Neutrophil (primary cell): ENCODE data around the gene PLEKHM2.

ENCODE experiments used
- H3K27ac ChIP-seq: fragments of 200-600 bp; sonication (generic); 2 replicates; pipeline ENCODE4 v1.5.1; 2016; ENCODE audit warnings: mild to moderate bottlenecking, moderate library complexity
- H3K27me3 ChIP-seq: fragments of 200-600 bp; sonication (generic); 2 replicates; pipeline ENCODE4 v1.6.0; 2016; ENCODE audit warnings: mild to moderate bottlenecking
- H3K36me3 ChIP-seq: fragments of 200-600 bp; sonication (generic); 2 replicates; pipeline ENCODE4 v1.5.1; 2017
- H3K4me1 ChIP-seq, 2 experiments: fragments of 200-600 bp in 1 of 2; sonication (generic) in 1 of 2; 1 replicate in 1 of 2; 2 replicates in 1 of 2; pipeline versions ENCODE4 v1.5.1 to v1.6.1; 2013 to 2016; ENCODE audit warnings: low read depth in 1 of 2, low read length in 1 of 2, mild to moderate bottlenecking in 1 of 2, moderate library complexity in 1 of 2; ENCODE audit not compliant: control insufficient read depth in 1 of 2, insufficient read depth in 1 of 2
- H3K4me3 ChIP-seq, 2 experiments: fragments of 200-600 bp in 1 of 2; sonication (generic) in 1 of 2; 1 replicate in 1 of 2; 2 replicates in 1 of 2; pipeline ENCODE4 v1.5.1; 2013 to 2016; ENCODE audit warnings: low read depth in 1 of 2, low read length in 1 of 2, mild to moderate bottlenecking in 1 of 2, moderate library complexity in 1 of 2
- H3K9me3 ChIP-seq: fragments of 200-600 bp; sonication (generic); 2 replicates; pipeline ENCODE4 v1.5.1; 2016
- CTCF ChIP-seq: fragments of 200-600 bp; sonication (generic); IDR thresholded peaks from 2 replicates; pipeline ENCODE4 v1.5.1; 2016; ENCODE audit warnings: antibody characterized with exemption

The PLEKHM2 gene

GRCh38 chr1:15744122-15744679, 60.1 kb downstream of the PLEKHM2 start:
- Histone ChIP-seq H3K4me1 (no peaks in the 10 kb centered on the region), H3K4me3 (no peak overlapping the region), H3K36me3 (no peaks in the 10 kb centered on the region), H3K9me3 (no peaks in the 10 kb centered on the region), H3K27me3 (no peaks in the 10 kb centered on the region), H3K27ac (no peak overlapping the region)
- TF ChIP-seq CTCF: no peak

GRCh38 chr1:15747378-15747777, 63.3 kb downstream of the PLEKHM2 start:
- Histone ChIP-seq H3K4me1 (no peaks in the 10 kb centered on the region), H3K9me3 (no peaks in the 10 kb centered on the region), H3K36me3 (no peaks in the 10 kb centered on the region), H3K27me3 (no peaks in the 10 kb centered on the region), H3K4me3 (no peak overlapping the region), H3K27ac (no peak overlapping the region)
- no peak for TF ChIP-seq CTCF

GRCh38 chr1:15748264-15748663, 64.1 kb downstream of the PLEKHM2 start:
- H3K4me1 ChIP-seq: no peaks in the 10 kb centered on the region
- no peaks in the 10 kb centered on the region for H3K27me3 ChIP-seq
- H3K4me3 ChIP-seq: no peak overlapping the region
- H3K9me3 ChIP-seq: no peaks in the 10 kb centered on the region
- H3K36me3 ChIP-seq: no peaks in the 10 kb centered on the region
- no peak for TF ChIP-seq CTCF
- H3K27ac ChIP-seq: no peak overlapping the region

GRCh38 chr1:15748690-15749398, 64.7 kb downstream of the PLEKHM2 start:
- Histone ChIP-seq H3K27ac (no peak overlapping the region), H3K4me3 (no peak overlapping the region), H3K9me3 (no peaks in the 10 kb centered on the region), H3K4me1 (no peaks in the 10 kb centered on the region), H3K27me3 (no peaks in the 10 kb centered on the region), H3K36me3 (no peaks in the 10 kb centered on the region)
- TF ChIP-seq CTCF: no peak

- peaks cover 2% of the 10 kb centered on the region for H3K27me3 ChIP-seq
- no peaks in the 10 kb centered on the region for H3K4me1 ChIP-seq
- no peak overlapping the region for H3K27ac ChIP-seq
- no peaks in the 10 kb centered on the region for H3K36me3 ChIP-seq
- H3K4me3 ChIP-seq: no peak overlapping the region
- no peaks in the 10 kb centered on the region for H3K9me3 ChIP-seq
- no peak for TF ChIP-seq CTCF
Measured at GRCh38 chr1:15749399-15750291, 65.5 kb downstream of the PLEKHM2 start.
